GM21825 (cell line): ENCODE data around the gene GSG1L.

Experiments used
- ATAC-seq: cut with Tn5 transposase; IDR thresholded peaks from one replicate; pipeline ENCODE4 v1.9.1; 2021; ENCODE audit warnings: mild to moderate bottlenecking, moderate library complexity; ENCODE audit not compliant: unreplicated experiment

Gene GSG1L

DNA sequence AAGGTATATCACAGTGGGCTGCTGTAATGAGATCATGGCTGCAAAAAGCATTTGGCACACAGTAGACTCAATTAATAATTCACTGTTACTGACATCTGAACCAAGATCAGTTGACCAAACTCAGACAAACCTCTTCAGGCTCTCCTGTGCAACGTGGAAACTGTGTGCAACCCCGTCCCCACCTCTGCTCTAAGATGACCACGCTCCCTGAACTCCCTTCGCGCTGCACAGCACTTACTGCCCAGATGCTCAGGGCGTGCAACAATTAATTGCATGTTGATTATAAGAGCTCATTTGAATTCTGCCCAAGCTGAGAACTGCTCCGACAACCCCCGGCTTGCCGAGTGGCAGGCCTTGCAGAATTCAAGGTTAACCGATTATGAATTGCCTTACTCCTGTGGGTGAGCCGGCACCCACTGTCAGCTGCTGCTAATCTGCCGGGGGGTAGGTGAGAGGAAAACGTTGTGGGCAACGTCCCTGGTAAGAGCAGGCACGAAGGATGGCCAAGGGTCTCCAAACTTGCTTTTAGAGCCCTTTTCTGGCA is 1.3 kb upstream of the GSG1L start:
- no peak for ATAC-seq

DNA sequence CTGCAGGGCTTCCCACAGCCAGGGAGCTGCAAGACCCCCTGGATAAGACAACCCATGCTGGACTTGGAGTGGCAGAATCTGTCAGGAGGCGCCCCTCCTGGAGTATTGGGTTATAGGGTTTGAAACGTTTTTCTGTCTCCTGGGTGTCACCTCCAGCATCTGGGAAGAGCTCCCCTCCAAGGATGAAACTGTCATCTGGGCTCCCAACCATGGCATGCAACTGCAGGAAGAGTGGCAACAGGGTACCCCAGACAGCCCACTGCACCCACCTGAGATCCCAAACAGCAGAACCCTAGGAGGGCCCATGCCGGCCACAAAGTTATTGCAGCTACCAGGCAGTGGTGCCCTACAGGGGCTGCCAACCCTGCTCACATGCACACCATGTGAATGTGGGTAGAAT is 636 bp upstream of the GSG1L start:
- no peak for ATAC-seq

DNA sequence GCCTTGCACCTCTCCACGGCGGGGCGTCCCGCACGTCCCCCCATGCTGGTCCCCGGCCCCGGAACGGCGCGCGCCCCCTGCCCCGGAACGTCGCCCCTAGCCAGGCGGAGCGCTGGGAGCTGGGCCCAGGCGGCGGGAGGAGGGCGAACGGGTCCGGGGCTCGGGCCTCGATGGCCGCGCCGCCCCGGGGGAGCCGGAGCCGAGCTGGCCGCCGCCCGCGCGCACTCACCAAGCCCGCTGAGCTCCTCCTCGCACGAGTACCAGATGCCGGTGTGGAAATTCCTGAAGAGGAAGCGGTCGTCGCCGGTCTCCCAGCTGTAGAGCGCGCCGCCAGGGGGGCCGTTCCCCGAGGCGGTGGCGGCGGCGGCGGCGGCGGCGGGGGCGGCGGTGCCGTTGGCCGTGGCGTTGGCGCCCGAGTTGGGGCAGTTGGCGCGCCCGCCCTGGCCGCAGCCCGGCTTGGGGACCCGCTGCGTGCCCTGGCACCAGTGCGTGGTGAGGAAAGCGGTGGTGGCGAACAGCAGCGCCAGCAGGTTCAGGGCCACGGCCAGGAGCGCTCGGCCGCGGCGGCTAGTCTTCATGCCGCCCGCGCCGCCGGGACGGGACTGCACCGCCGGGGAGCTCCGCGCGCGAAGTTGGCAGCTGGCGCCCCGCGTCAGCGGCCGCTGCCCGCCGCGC is 530 bp downstream of the GSG1L start:
- no peak for ATAC-seq

DNA sequence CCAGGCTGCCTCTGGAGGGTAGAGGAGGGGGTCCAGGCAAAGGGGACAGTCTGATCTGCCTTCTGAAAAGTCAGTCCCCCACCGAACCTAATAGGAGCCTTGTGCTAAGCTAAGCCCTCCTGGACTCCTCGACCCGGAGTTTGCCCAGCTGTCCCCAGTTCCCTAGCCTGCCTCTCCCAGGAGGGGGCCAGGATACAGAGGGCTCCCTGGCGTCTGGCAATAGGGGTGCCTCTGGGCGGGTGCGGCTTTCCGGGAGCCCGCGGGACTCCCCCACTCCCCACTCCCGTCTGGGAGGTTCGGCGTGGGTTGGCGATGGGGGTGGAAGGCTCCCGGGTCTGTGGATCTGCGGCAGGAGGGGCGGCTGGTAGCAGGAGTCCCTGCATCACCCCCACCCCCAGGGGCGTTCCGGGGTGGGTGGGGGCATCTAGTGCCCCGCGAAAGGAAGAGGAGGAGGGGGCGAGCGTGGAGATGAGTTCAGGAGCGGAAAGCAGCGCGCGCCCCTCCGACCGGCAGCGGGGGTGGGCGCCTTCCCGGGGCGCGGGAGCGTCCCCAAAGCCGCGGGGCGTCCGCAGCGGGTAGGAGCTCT is 1.2 kb downstream of the GSG1L start:
- no peak for ATAC-seq

DNA sequence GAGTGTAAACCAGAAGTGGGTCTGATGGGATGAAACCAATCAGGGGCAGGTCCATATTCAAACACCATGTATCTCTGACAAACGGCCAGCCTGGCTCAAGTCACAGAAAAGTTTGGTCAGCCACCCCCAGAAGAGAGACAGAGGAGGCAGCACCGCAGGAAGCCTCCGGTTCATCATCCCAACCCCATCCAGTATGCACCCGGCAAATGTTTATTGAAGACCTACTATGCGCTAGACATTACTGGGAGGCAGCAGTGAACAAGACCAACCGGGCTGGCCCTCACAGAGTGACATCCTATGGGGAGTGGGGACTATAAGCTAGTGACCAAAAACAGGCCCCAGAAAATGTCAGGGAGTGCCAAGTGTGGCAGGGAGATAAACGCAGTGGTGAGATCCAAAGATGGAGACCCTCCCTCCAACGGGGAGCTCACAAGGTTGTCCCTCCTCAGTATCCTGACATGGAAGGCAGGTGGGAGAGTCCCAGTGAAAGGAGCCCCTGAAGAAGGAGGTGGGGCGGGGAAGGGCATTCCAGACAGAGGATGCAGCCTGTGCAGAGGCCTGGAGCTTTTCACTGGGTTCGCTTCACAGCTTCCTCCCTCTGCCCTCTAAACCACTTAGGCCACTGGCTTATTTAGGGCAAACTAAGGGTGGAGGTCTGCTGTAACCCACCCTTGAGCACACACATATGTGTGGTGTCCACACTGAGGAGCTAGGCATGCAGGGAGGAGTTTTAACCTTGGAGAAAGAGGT is 2.0 kb downstream of the GSG1L start:
- ATAC-seq = no peak

DNA sequence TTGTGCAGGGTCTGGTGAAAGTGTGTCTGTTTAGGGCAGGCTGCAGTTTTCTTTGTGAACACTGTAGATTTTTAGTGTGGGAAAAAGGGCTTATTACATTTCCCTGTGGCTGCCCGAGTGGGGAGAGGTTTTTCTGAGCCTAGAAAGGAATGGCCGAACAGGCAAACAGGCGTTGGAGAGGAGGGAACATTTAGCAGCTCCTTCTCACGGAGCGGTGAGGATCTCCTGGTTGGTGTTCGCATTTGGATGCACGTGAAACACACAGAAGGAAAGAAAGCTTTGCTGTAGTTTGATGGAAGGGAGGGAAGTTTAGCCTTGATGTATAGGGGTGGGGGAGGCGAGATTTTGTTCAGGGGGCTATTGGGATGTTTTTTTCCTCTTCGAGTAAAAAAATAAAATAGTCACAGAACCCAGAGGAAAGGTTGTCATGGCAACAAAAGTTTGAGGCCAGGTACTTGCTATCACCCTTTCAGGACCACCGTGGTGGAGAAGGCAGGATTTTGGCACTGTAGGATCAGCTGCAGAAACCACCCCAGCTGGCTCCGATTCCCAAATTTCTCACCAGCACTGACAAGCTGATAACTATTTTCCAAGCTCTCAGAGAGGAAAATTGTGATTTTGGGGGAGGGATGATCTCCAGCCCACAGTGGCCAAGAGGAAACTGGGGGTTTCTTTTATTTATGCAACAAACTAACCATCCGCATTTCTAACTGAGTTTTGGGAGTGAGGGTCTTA is 3.5 kb downstream of the GSG1L start:
- no peak for ATAC-seq

DNA sequence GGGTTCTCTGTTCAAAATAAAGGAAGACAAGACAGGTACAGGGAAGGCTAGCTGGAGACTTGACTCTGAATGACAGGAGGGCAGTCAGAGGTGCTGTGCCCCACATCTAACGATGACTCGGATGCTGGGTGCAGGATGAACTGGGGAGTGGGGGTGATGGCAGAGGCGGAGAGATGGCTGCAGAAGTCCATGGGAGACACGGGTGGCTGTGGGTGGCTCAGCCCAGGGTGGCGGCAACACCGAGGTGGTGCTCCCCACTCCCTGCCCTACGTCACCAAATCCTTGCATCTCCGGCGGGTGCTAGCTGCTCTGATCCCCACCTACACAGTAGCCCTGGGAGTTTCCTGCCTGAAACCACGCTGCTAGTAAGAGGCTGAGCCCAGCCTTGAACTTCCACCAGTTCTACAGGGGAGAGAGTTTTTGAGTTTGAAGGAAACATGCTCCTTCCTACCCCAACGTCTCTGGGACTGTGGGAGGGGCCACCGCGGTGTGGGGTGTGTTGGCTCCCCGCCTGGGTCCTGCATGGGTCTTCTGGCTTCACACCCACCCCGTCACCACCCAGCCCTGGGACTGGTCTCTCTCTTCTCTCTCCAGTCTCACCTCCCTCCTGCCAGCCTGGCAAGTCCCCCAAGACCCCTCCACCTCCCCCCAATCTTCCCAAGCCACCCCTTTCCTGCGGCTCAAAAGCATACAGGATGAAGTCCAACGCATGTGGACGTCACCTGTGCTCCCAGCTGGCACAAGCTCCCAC is 4.5 kb downstream of the GSG1L start:
- ATAC-seq = no peak

DNA sequence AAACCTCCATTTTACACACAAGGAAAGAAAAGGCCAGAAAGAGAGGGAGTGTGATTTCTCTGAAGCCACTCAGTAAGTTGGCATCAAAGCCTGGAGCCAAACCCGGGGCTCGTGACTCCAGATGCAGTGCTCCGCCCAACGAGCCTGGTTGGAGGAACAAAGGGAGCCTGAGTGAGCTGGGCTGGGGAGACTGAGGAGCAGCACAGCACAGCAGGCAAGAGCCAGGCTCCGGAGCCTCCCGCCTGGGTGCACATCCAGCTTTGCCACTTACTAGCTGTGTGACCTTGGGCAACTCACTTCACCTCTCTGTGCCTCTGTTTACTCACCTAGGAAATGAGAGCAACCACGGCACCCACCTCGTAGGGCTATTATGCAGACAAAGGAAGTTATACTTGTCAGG is 5.6 kb downstream of the GSG1L start:
- ATAC-seq = no peak

DNA sequence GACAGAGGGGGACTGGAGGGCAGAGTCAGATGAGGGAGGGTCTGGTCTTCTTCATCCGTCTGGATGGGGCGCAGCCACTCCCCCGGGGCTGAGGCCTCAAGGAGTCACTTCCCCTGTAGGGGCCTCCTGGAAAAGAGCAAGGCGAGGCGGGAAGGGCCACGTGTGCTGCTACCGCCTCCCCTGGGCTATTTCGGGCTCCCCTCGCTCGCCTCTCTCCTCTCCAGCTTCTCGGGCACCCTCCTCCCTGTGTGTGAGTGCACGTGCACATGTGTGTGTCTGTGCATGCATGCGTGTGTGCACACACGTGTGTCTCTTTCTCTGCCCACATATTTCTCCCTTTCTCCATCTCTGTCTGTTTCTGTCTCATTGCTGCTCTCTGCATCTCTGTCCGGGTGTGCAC is 10.1 kb downstream of the GSG1L start:
- ATAC-seq = no peak

DNA sequence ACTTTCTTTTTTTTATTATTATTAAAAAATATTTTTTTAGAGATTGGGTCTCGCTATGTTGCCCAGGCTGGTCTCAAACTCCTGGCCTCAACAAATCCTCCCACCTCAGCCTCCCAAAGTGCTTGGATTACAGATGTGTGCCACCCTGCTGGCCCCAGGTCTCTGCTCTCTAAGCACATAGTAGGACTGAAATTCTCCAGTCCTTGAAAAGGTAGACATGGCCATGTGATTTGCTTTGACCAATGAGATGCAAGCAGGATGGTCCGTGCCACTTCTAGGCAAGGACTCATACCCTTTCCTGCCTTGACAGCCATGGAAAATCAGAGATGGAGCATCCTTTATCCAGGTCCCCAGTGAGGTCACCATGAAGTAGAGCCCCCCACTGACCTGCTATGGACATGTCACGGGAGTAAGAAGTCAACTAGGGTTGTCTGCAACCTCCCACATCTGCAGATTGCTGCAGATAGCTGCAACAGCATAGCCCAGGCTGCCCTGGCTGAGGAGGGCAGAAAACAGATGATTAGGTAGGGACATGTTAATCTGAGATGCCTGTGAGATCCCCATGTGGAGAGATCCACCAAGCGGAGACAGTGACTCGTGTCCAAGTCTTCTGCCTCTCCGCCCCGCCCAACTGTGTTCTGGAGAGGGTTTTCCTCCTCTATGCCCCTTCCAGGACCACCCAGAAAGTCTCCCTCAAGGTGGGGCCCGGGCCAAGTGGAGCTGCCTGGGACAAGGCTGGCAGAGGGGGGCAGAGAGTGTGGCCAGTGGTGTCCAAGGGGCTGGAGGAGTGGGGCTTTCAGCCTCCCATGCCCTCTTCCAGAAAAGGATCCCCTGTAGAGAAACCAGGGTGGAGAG is 11.0 kb downstream of the GSG1L start:
- no peak for ATAC-seq

DNA sequence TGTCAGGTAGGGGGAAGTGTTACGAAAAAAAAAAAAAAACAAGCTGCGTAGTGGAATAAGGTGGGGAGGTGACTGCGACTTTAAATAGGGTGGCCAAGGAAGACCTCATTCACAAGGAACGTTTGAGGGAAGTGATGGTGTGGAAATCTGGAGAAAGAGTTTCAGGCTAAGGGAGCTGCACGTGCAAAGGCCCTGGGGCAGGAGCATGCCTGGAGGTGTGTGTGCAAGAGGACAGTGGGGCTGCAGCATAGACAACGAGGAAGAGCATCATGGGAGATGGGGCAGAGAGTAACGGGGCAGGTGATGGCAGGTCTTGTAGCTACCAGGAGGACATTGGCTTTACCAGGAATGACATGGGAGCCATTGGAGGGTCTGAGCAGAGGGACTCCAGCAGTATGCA is 12.0 kb downstream of the GSG1L start:
- no peak for ATAC-seq

DNA sequence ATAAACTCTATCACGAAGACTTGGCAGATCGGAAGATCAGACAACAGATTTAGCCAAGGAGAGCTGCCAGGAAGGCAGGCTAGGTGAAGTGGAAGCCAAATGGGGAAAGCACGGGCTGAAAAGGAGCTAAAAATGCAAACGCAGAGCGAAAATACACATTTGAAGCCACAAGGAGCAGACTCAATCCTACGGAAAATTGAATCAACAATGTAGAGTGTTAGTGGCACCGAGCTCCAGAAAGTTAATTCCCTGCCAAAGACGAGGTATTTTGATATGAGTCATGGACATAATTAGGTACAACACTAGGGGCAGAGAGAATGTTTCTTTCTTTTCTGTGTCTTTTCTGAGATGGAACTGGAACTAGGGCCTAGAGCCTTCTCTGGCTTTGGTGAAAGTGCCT is 20.7 kb downstream of the GSG1L start:
- ATAC-seq = no peak

DNA sequence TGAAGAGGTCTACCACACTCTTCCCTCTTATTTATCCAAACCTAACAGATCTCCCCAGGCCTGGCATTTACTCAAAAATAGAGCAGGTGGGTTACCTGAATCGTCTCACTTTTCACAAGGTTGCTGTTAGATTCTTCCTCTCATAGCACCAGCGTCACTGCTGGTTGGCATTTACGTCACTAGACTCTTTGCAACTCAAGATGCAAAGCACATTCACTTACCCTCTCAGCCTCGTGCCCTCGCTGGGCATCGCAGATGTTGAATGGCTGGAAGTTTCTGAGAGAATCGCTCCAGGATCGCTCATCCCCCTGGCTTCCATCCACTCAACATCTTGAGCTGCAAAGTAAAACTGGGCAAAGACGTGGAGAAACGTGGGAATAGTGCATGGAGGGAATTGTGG is 21.9 kb downstream of the GSG1L start:
- ATAC-seq = no peak

DNA sequence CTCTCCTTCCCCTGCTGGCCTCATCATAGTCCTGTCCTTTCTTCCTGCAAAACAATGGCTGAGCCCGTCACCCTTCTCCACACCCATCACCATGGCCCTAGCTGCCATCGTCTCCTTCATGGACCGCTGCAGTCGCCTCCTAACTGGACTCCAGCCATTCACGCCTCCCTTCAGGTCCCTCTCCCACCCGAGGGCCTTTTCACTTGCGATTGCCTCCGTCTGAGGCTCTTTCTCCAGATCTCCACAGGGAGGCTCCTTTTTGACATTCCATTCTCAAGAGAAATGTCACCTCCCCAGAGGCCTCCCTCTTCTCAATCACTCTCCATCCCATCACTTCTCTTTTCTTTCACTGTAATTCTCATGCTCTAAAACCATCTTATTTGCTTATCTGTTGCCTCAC is 23.5 kb downstream of the GSG1L start:
- ATAC-seq = no peak

DNA sequence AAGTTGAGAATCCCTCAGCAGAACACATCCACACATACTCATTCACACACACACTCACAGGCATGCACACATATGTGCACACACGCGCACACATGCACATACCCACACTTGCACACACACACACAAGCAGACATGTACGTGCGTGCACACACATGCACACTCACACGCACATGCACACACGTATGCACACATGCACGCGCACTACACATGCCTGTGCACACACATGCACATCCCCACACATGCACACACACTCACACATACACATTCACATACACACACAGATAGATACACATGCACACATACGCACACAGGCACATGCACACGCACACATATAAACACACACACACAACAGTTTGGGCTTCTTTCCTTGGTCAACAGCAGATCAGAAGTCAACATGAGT is 24.0 kb downstream of the GSG1L start:
- ATAC-seq = no peak

DNA sequence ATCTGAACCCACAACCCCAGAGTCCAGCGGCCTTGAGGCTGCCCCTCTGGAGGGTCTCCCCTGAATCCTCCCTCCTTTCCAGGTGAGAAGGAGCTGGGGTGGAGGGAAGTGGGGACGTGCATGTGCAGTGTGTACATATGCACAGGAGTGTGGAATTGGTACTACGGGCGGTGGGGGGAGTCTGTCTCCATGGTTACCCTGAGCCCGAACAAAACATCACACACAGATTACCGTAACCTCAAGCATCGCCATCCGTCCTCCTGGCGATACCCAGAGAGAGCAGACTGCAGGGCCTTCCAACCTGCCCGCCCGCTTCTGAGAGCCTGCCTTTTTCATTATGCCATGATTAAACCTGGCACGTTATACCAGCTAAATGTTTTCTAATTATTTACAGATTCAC is 25.1 kb downstream of the GSG1L start:
- no peak for ATAC-seq

DNA sequence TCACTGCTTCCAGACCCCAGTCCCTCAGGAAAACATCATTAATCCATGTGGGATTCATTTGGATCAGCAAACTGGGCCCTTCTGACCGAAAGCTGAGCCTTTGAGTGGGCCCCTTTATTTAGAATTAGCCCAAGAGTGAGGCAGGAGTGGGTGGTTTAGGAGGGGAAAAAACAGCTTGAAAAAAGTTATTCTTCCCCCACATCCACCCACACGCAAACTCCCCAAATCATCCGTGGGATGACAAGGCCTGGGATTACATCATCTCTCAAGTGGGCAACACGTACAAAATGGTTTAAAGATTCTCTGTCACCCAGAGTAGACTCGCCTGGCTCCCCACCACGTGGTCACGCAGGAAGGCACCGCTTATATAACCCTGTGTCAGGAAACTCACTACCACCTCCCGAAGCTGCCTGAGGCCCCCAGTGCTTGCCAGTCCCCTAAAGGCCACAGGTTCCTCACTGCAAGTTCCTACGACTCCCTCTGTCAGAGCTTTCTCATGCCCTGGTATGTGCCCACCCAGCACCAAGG is 27.6 kb downstream of the GSG1L start:
- no peak for ATAC-seq

DNA sequence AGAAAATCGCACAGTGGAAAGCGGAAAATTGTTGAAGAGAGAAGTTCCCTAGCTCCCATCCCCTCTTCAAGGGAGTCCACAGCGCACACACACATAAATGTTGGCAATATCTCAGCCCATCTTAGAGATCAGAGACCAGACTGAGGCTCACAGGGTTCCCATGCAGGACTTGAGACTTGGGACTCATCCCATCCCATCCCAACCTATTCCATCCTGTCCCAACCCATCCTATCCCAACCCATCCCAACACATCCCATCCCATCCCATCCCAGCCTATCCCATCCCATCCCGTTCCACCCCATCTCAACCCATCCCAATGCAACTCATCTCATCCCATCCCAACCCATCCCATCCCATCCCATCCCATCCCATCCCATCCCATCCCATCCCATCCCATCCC is 29.6 kb downstream of the GSG1L start:
- no peak for ATAC-seq

DNA sequence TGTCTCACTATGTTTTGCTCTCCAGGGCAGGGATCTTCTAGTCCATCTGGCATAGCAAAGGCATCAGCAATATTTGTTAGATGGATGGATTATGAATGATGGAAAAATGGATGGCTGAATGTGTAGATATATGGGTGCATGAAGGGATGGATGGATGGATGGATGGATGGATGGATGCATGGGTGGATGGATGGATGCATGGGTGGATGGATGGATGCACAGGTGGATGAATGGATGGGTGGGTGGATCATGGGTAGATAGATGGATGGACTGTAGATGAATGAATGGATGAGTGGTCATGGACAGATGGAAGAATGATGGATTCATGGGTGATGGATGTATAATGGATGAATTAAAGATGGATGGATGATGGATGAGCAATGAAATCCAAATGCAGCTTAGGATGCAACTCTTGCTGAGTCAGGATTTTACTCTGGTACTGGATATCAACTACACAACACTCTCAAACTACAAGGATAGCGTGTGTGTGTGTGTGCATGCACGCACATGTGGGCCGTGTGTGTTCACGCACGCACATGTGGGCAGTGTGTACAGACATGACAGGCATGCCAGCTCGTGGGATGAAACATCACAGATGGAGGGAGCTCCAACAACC is 34.0 kb downstream of the GSG1L start:
- no peak for ATAC-seq
